Measurements from ENCODE around the gene OR51B5. TPM values are rescaled to one million over a fixed set of nuclear protein-coding genes. Genes with fewer than 3 reads are reported as not detected.
"Not testable (repeated sequence)": the region's sequence is repeated elsewhere in the genome, so short reads cannot be mapped to it uniquely, and the experiment has no call there.

Gene OR51B5
- total and polyA plus RNA-seq, 7 experiments from 2014 or later = 0.48 TPM; not detected in 6

GRCh38 chr11:5336331-5336730 lies 7.0 kb downstream of the OR51B5 start:
- ChIA-PET POLR2A (no interaction called here), CTCF (no interaction called here)
- Mint-ChIP-seq H3K36me3 (no peaks in the 10 kb centered on the region), H3K4me3 (no peak overlapping the region), H3K27ac (no peak overlapping the region), H3K27me3 (peaks cover 0 to 14% (median 5%) of the 10 kb centered on the region in 5 donors), H3K4me1 (no peaks in the 10 kb centered on the region), H3K9me3 (peaks cover 0 to 2% (median 0%) of the 10 kb centered on the region in 11 donors)
- Histone ChIP-seq H3K36me3 (ENCODE audit: control insufficient read depth in 2 of 3, insufficient read depth in 3 of 3, low read length in 3 of 3) (no peaks in the 10 kb centered on the region), H3K4me1 (ENCODE audit: control insufficient read depth in 2 of 2, insufficient read depth in 2 of 2, low read length in 2 of 2) (no peaks in the 10 kb centered on the region), H3K9me3 (ENCODE audit: control insufficient read depth in 2 of 3, low read length in 3 of 3) (no peaks in the 10 kb centered on the region), H3K4me3 (ENCODE audit: low read length) (no peak overlapping the region), H3K27me3 (ENCODE audit: control insufficient read depth in 2 of 2, insufficient read depth in 2 of 2, low read length in 2 of 2) (peaks cover 0 to 5% of the 10 kb centered on the region in 2 donors), H3K27ac (ENCODE audit: low read depth, low read length) (no peak overlapping the region)
- intact Hi-C loops (cut with micrococcal nuclease) = no loop called here
- DNase-seq (no peak), ATAC-seq (no peak)

DNA sequence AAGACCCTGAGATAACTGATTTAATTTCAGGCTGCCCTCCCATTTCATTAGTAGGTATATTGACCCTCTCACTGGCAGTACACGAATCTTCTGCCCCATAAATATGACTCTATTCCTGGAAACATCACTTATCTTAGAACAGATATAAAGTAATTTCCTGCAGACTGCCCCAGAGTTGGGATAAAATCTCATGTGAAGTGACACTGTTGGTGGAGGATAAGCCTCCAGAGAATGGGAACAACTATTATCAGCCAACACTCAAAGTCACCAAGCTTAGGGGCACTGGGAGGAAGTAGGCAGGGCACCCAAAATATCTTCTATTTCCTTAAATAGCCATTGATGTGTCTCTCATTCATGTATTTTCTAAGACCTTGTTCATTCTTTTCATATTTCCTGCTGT lies 8.2 kb downstream of the OR51B5 start:
- no peak overlapping the region for H3K27ac ChIP-seq (ENCODE audit: low read depth, low read length)
- Mint-ChIP-seq H3K27ac (no peak overlapping the region), H3K27me3 (peaks cover 0 to 20% (median 13%) of the 10 kb centered on the region in 5 donors), H3K36me3 (no peaks in the 10 kb centered on the region), H3K4me1 (no peaks in the 10 kb centered on the region), H3K4me3 (no peak overlapping the region), H3K9me3 (peaks cover 0 to 4% (median 0%) of the 10 kb centered on the region in 11 donors)
- peaks cover 0 to 5% of the 10 kb centered on the region in 2 donors for H3K27me3 ChIP-seq (ENCODE audit: control insufficient read depth in 2 of 2, insufficient read depth in 2 of 2, low read length in 2 of 2)
- no peaks in the 10 kb centered on the region for H3K9me3 ChIP-seq (ENCODE audit: control insufficient read depth in 2 of 3, low read length in 3 of 3)
- intact Hi-C loops (cut with micrococcal nuclease) = no loop called here
- no peak for DNase-seq
- ChIA-PET POLR2A (no interaction called here), CTCF (no interaction called here)
- H3K36me3 ChIP-seq (ENCODE audit: control insufficient read depth in 2 of 3, insufficient read depth in 3 of 3, low read length in 3 of 3) = no peaks in the 10 kb centered on the region
- ATAC-seq = no peak
- no peak overlapping the region for H3K4me3 ChIP-seq (ENCODE audit: low read length)
- H3K4me1 ChIP-seq (ENCODE audit: control insufficient read depth in 2 of 2, insufficient read depth in 2 of 2, low read length in 2 of 2) = no peaks in the 10 kb centered on the region

GRCh38 chr11:5324197-5324596 lies 19.1 kb downstream of the OR51B5 start, which contains the start of gene OR51B2:
Gene OR51B2 (minus strand): TSS chr11:5324297. CDS start chr11:5324297, 0 bp downstream.
- CTCF ChIA-PET = no interaction called here
- Mint-ChIP-seq H3K36me3 (no peaks in the 10 kb centered on the region), H3K9me3 (peaks cover 0 to 1% (median 0%) of the 10 kb centered on the region in 11 donors), H3K4me3 (no peak within 1 kb of the TSS), H3K27me3 (peaks cover 0 to 8% (median 4%) of the 10 kb centered on the region in 5 donors), H3K4me1 (no peaks in the 10 kb centered on the region), H3K27ac (no peak within 1 kb of the TSS)
- ATAC-seq (no peak), DNase-seq (no peak)
- no peaks in the 10 kb centered on the region for H3K4me1 ChIP-seq (ENCODE audit: control insufficient read depth in 2 of 2, insufficient read depth in 2 of 2, low read length in 2 of 2)
- H3K4me3 ChIP-seq (ENCODE audit: low read length) = no peak within 1 kb of the TSS
- no peaks in the 10 kb centered on the region for H3K9me3 ChIP-seq (ENCODE audit: control insufficient read depth in 2 of 3, low read length in 3 of 3)
- no peaks in the 10 kb centered on the region for H3K27me3 ChIP-seq (ENCODE audit: control insufficient read depth in 2 of 2, insufficient read depth in 2 of 2, low read length in 2 of 2)
- intact Hi-C loops (cut with micrococcal nuclease) = no loop called here
- POLR2A ChIA-PET = no interaction called here
- H3K27ac ChIP-seq (ENCODE audit: low read depth, low read length) = no peak within 1 kb of the TSS
- no peaks in the 10 kb centered on the region for H3K36me3 ChIP-seq (ENCODE audit: control insufficient read depth in 2 of 3, insufficient read depth in 3 of 3, low read length in 3 of 3)

GRCh38 chr11:5317292-5317691 lies 26.0 kb downstream of the OR51B5 start:
- POLR2A ChIA-PET = no interaction called here
- H3K4me3 Mint-ChIP-seq = no peak overlapping the region
- H3K27me3 ChIP-seq (ENCODE audit: control insufficient read depth in 2 of 2, insufficient read depth in 2 of 2, low read length in 2 of 2) = no peaks in the 10 kb centered on the region
- ATAC-seq (no peak), DNase-seq (no peak)
- H3K27ac Mint-ChIP-seq = no peak overlapping the region
- CTCF ChIA-PET = no interaction called here
- no peaks in the 10 kb centered on the region for H3K36me3 Mint-ChIP-seq
- no peak overlapping the region for H3K4me3 ChIP-seq (ENCODE audit: low read length)
- no peaks in the 10 kb centered on the region for H3K4me1 Mint-ChIP-seq
- no peaks in the 10 kb centered on the region for H3K4me1 ChIP-seq (ENCODE audit: control insufficient read depth in 2 of 2, insufficient read depth in 2 of 2, low read length in 2 of 2)
- intact Hi-C loops (cut with micrococcal nuclease) = no loop called here
- no peaks in the 10 kb centered on the region for H3K9me3 ChIP-seq (ENCODE audit: control insufficient read depth in 2 of 3, low read length in 3 of 3)
- peaks cover 0 to 6% (median 0%) of the 10 kb centered on the region in 11 donors for H3K9me3 Mint-ChIP-seq
- no peaks in the 10 kb centered on the region for H3K36me3 ChIP-seq (ENCODE audit: control insufficient read depth in 2 of 3, insufficient read depth in 3 of 3, low read length in 3 of 3)
- H3K27me3 Mint-ChIP-seq = peaks cover 0 to 8% (median 3%) of the 10 kb centered on the region in 5 donors
- no peak overlapping the region for H3K27ac ChIP-seq (ENCODE audit: low read depth, low read length)

GRCh38 chr11:5313326-5314023 lies 29.8 kb downstream of the OR51B5 start:
- not testable (repeated sequence) for ATAC-seq

GRCh38 chr11:5310423-5310822 lies 32.9 kb downstream of the OR51B5 start:
- H3K27me3 Mint-ChIP-seq = peaks cover 0 to 11% (median 8%) of the 10 kb centered on the region in 5 donors
- peaks cover 0 to 6% (median 0%) of the 10 kb centered on the region in 11 donors for H3K9me3 Mint-ChIP-seq
- ChIA-PET CTCF (no interaction called here), POLR2A (no interaction called here)
- H3K27ac ChIP-seq (ENCODE audit: low read depth, low read length) = no peak overlapping the region
- no peak overlapping the region for H3K27ac Mint-ChIP-seq
- no peak for ATAC-seq
- H3K9me3 ChIP-seq (ENCODE audit: control insufficient read depth in 2 of 3, low read length in 3 of 3) = no peaks in the 10 kb centered on the region
- no peaks in the 10 kb centered on the region for H3K36me3 ChIP-seq (ENCODE audit: control insufficient read depth in 2 of 3, insufficient read depth in 3 of 3, low read length in 3 of 3)
- no peaks in the 10 kb centered on the region for H3K36me3 Mint-ChIP-seq
- H3K4me3 ChIP-seq (ENCODE audit: low read length) = no peak overlapping the region
- intact Hi-C loops (cut with micrococcal nuclease) = no loop called here
- H3K4me3 Mint-ChIP-seq = no peak overlapping the region
- H3K27me3 ChIP-seq (ENCODE audit: control insufficient read depth in 2 of 2, insufficient read depth in 2 of 2, low read length in 2 of 2) = no peaks in the 10 kb centered on the region
- H3K4me1 ChIP-seq (ENCODE audit: control insufficient read depth in 2 of 2, insufficient read depth in 2 of 2, low read length in 2 of 2) = no peaks in the 10 kb centered on the region
- no peaks in the 10 kb centered on the region for H3K4me1 Mint-ChIP-seq
- no peak for DNase-seq

More at GRCh38 chr11:5313326-5314023, 29.8 kb downstream of the OR51B5 start:
- H3K4me1 Mint-ChIP-seq; H3K4me3 ChIP-seq (ENCODE audit: low read length); H3K9me3 Mint-ChIP-seq; H3K4me1 ChIP-seq (ENCODE audit: control insufficient read depth in 2 of 2, insufficient read depth in 2 of 2, low read length in 2 of 2); H3K36me3 Mint-ChIP-seq; H3K27ac Mint-ChIP-seq; intact Hi-C loops (cut with micrococcal nuclease); POLR2A ChIA-PET; H3K9me3 ChIP-seq (ENCODE audit: control insufficient read depth in 2 of 3, low read length in 3 of 3); H3K4me3 Mint-ChIP-seq; CTCF ChIA-PET; DNase-seq; H3K36me3 ChIP-seq (ENCODE audit: control insufficient read depth in 2 of 3, insufficient read depth in 3 of 3, low read length in 3 of 3); H3K27ac ChIP-seq (ENCODE audit: low read depth, low read length); H3K27me3 ChIP-seq (ENCODE audit: control insufficient read depth in 2 of 2, insufficient read depth in 2 of 2, low read length in 2 of 2): not testable (repeated sequence)
- peaks cover 0 to 14% (median 6%) of the 10 kb centered on the region in 5 donors for H3K27me3 Mint-ChIP-seq

Measured in naive thymus-derived CD4-positive, alpha-beta T cell (primary cell).